Measurements from ENCODE around the gene BCL2L11.

Gene BCL2L11

GRCh38 chr2:111191877-111192276 is 71.2 kb downstream of the BCL2L11 start:
- no peak for DNase-seq (ENCODE audit: low read depth in 2 of 2)

- DNase-seq (ENCODE audit: low read depth in 2 of 2), result no peak
Measured at GRCh38 chr2:111192776-111193368, 72.2 kb downstream of the BCL2L11 start.

- DNase-seq (ENCODE audit: low read depth in 2 of 2), result no peak
Measured at GRCh38 chr2:111194835-111195621, 74.3 kb downstream of the BCL2L11 start.

- DNase-seq (ENCODE audit: low read depth in 2 of 2), result no peak
Measured at GRCh38 chr2:111196435-111196834, 75.7 kb downstream of the BCL2L11 start.

GRCh38 chr2:111198701-111199100 is 78.0 kb downstream of the BCL2L11 start:
- DNase-seq (ENCODE audit: low read depth in 2 of 2), result no peak

GRCh38 chr2:111199840-111200239 is 79.1 kb downstream of the BCL2L11 start:
- no peak for DNase-seq (ENCODE audit: low read depth in 2 of 2)

- DNase-seq (ENCODE audit: low read depth in 2 of 2), result no peak
Measured at GRCh38 chr2:111200333-111200881, 79.7 kb downstream of the BCL2L11 start.

- no peak for DNase-seq (ENCODE audit: low read depth in 2 of 2)
Measured at GRCh38 chr2:111201214-111201613, 80.5 kb downstream of the BCL2L11 start.

GRCh38 chr2:111202266-111203040 is 81.7 kb downstream of the BCL2L11 start:
- DNase-seq (ENCODE audit: low read depth in 2 of 2), result no peak

GRCh38 chr2:111204706-111205105 is 84.0 kb downstream of the BCL2L11 start:
- no peak for DNase-seq (ENCODE audit: low read depth in 2 of 2)

- DNase-seq (ENCODE audit: low read depth in 2 of 2), result no peak
Measured at GRCh38 chr2:111205774-111206173, 85.1 kb downstream of the BCL2L11 start.

- no peak for DNase-seq (ENCODE audit: low read depth in 2 of 2)
Measured at GRCh38 chr2:111207851-111208250, 87.1 kb downstream of the BCL2L11 start.

- DNase-seq (ENCODE audit: low read depth in 2 of 2), result no peak
Measured at GRCh38 chr2:111208639-111209038, 87.9 kb downstream of the BCL2L11 start.

- peak in 1 of 2 donors; percentile 21 for DNase-seq (ENCODE audit: low read depth in 2 of 2)
Measured at GRCh38 chr2:111209045-111209514, 88.4 kb downstream of the BCL2L11 start.

- DNase-seq (ENCODE audit: low read depth in 2 of 2), result no peak
Measured at GRCh38 chr2:111210036-111210435, 89.3 kb downstream of the BCL2L11 start.

GRCh38 chr2:111213877-111214276 is 93.2 kb downstream of the BCL2L11 start:
- DNase-seq (ENCODE audit: low read depth in 2 of 2), result no peak

GRCh38 chr2:111216811-111217652 is 96.3 kb downstream of the BCL2L11 start:
- no peak for DNase-seq (ENCODE audit: low read depth in 2 of 2)

Measured in stimulated activated CD8-positive, alpha-beta memory T cell treated with anti-CD3 and anti-CD28 coated beads, Interleukin-15, amount 100 ng/mL, for 48 hours (primary cell).